ENCODE measurements around the gene SLC26A6. TPM values are rescaled to one million over a fixed set of nuclear protein-coding genes. Genes with fewer than 3 reads are reported as not detected.

Gene SLC26A6, protein sequence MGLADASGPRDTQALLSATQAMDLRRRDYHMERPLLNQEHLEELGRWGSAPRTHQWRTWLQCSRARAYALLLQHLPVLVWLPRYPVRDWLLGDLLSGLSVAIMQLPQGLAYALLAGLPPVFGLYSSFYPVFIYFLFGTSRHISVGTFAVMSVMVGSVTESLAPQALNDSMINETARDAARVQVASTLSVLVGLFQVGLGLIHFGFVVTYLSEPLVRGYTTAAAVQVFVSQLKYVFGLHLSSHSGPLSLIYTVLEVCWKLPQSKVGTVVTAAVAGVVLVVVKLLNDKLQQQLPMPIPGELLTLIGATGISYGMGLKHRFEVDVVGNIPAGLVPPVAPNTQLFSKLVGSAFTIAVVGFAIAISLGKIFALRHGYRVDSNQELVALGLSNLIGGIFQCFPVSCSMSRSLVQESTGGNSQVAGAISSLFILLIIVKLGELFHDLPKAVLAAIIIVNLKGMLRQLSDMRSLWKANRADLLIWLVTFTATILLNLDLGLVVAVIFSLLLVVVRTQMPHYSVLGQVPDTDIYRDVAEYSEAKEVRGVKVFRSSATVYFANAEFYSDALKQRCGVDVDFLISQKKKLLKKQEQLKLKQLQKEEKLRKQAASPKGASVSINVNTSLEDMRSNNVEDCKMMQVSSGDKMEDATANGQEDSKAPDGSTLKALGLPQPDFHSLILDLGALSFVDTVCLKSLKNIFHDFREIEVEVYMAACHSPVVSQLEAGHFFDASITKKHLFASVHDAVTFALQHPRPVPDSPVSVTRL
- 23.9 and 27.7 TPM in 2 replicates for total RNA-seq

DNA sequence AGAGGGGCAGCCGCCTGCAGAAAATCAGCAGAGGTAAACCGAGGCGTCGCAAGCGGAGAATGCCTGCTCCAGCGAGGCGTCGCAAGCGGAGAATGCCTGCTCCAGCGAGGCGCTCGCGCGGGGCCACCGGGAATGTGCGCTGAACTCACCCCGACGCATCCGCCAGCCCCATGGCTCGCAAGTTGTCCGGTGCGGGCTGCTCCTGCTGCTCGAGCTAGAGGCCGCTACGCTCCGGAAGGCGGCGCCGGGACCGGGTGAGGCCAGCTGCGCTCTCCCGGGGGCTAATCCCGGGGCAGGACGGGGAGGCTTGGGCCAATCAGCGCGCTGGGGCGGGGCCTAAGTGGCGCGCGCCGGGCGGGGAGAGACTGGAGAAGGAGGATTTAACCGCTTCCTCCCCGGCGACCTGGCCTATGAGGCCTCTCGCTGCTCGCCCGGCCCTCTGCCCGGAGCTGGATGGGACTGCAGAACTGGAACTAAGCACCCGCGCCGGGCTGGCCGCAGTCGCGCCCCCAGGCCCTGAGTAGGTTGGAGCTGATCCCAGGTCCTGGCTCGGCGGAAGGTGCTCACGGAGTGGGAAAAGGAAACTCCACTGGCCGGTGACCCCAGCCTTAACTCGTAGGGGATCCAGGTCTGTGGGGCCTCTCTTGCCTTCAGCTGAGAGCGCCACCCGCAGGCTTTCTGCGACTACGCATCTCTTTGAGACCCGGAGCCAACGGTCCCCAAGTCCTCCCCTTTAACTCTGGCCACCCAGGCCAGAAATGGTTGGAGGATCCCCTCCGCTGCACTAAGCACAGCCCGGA lies at the start of gene SLC26A6:
TSS of gene SLC26A6 (minus strand) at position 240 of the 800 bp plus-strand sequence. CDS start at position 172, 68 bp downstream.
- peak; percentile 98 for DNase-seq

DNA sequence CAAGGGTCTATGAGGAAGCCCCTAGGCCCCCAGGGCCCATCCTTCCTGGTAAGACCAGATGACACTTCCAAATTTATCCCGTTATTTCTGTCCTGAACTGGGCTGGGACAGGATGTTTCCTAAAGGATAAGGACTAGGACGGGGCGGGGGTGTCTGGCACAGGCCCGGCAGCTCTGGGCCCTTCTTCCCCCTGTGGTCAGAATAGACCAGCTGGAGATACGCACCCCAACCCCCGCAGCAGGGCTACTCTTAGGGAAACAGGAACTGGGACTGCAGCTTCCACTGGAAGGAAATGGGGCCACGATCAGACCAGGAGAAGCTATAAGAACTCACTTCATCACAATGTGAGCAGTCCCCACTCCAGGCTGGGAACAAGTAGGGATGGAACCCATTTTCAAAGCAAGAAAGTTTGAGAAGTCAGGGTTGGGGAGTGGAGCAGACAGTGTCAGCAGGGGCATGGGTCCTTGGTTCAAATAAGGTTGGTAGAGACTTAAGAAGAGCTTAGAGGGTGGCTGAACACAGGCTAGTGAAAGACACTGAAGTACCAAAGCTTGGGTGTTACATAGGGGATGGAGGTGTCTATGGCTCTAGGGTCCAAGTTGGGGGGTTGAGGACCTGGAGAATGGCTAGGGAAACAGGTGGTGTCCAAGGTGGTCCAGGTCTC lies 49.4 kb upstream of the SLC26A6 start:
- DNase-seq, result peak; percentile 30

DNA sequence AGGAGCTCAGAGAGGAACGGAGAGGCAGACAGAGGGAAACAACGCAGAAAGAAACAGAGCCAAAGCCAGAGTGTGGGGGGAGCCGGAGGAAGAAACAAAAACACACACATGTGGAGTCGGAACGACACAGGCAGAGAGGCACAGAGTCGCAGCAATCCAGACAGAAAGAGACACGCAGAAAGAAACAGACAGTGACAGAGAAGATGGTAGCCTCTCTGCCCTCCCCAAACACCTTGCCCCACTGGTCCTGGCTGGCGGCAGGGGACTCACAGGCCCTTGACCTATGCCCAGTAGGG lies 48.7 kb upstream of the SLC26A6 start:
- no peak for DNase-seq

DNA sequence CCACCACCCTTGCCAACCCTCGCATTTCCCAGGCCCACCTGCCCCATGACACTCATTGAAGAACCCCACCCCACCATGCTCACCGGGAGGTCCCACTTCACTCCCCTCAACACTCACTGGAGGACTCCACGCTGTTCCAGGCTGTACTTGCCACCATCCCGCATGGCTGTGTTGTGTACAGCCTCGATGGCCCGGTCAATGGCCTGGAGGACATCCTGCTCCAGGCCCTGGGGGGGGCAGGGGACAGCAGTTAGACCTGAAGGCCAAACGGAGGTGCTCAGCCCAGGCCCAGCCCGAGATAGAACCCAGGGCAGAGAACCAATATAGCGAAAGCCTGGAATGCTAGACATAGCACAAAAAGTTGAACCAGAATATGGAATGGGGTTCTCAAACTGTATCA lies 47.5 kb upstream of the SLC26A6 start:
- DNase-seq, result no peak

DNA sequence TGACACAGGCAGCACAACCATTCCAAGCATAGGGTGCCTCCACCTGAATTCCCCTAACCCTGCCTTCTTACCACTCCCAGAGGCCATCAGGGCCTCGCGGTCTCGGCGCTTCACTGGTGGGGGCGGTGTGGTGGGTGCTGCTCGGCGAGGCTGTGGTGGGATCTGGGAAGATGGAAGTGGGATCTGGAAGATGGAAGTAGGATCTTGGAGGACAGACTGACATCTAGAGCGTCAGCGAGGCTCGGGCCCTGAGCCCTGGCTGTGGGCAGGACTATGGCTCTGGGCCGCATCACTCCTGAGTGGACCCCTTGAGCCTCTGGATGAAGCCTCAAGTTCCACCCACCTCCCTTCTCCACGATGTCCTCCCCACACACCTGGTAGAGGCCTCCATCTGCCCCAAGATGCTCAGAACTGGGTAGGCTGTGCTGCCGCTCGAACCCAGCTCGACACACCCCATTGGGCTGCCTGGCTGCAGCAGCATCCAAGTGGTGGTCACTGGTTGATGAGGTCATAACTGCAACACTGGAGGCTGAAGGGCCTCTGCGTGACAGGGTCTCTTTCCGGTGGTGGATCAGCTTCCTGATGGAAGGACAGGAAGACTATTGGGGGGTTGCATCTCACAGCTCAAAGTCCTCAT lies 46.8 kb upstream of the SLC26A6 start:
- no peak for DNase-seq

DNA sequence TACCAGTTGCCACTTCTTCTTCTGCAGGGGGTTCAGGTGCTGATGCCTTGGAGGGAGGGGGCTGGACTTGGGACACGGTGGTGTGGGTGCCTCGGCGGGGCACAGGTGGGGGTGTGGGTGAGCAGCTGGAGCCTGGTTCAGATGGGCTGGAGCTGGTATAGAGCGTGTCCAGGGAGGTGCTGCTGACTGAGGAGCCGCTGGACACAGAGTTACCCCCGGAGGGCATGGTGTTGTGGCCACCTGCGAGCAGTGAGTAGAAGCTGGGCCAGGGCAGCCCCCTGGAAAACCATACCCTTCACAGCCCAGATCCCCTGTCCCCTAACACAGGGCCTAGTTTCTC lies 46.2 kb upstream of the SLC26A6 start:
- DNase-seq, result no peak

DNA sequence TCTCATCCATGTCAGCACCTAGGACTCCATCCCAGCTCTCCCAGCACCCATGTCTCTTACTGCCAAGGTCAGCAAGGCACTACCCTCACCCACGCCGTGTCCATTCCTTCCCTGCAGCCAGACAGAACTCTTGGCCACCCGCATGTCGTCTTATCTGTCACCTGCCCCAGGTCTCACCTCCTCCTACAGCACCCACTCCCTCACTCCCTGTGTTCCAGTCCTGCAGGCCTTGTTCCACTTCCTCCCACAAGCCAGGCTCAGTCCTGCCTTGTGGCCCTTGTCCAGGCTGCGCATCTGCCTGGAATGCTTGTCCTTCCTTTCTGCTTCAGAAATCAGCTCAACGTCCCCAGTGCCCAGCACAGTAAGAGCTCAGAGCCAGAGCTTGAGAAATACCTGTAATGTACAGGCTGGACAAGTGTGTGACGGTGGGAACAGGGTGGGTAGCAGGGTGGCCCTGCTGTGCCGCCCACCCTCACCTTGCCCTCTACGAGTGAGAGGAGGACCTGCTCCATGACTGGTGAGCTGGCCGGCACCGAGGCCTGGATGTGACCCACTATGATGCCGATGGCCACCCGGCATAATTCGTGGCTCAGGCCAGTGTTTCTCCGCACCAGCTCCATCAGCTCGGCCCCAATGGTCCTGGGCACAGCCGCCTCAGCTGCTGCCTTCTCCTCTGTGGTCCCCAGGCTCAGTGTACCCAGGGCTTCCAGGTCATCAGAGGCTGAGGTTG lies 45.7 kb upstream of the SLC26A6 start:
- DNase-seq, result no peak

DNA sequence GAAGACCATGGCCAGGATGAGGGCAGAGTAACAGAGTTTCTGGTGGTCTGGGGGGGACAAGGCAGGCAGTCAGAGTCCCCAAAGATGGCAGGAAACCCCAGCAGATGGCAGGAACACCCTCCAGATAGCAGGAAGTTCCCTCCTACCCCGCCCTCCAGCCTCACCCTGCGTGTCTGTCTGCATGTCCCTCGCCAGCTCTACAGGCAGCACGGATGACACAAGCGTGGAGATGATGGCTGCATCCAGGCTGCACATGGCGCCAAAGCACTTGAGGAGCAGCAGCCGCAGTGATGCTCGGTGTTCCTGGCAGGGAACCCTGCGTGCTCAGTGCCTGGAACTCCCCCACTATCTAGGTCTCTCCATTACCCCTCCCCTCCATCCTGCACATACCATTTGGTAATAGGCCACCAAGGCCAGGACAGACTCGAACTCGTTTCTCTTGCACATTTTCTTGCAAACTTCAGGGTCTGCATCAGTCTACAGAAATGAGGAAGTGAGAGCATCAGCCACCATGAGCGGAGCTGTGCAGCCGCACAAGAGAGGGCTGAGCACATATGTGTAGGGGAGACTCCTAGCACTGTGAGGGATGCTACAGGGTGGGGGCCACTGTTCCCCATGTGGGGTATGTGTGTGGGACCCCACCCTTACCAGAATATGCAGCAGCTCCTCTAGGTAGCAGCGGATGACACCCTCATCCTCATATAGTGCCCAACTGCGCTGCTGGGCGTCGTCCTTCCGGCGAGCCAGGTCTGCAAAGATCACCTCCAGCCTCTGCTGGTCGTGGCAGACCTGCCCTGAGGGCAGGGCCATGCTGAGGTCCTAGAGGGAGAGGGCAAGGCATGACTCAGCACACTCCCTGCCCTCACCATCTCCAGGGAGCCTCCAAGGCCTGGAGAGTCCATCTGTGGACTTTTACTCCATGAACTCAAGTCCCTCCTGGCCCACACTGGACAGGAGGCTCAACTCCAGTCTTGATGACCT lies 44.4 kb upstream of the SLC26A6 start:
- no peak for DNase-seq

DNA sequence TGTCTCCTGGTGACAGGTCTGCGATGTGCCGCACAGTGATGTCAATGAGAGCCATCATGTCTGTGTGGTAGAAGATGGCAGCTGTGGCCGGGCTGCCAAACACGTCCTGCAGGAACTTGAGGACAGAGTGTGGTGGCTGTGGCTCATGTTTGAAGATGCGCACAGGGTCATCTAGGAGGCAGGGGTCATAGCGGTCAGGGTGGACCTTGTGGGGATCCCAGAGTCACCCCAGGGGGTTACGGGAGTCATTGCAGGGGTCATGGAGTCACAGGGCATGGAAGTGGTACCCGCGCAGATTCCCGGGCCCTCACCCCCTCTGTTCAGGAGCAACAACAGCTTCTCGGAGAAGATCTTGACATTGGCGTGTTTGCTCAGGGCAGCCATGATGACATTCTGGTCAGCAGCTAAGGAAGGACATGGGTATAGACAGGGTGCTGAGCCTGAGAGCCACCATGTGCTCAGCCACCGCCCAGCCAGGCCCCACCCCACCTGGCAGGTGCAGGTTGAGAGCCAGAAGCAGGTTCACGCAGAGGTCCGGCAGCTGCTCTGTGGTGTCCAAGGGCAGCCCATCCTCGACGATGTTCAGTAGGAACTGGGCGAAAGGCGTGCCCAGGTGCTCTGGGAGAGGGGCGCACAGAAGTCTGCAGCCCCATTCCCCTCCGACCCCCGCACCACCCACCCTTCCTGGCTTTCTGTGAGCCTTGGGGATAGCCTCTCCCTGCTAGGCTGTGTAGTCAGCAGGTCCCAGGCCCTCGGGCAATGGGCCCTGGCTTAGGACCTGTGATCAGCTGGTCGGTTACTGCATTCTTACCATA lies 43.5 kb upstream of the SLC26A6 start:
- DNase-seq, result no peak

DNA sequence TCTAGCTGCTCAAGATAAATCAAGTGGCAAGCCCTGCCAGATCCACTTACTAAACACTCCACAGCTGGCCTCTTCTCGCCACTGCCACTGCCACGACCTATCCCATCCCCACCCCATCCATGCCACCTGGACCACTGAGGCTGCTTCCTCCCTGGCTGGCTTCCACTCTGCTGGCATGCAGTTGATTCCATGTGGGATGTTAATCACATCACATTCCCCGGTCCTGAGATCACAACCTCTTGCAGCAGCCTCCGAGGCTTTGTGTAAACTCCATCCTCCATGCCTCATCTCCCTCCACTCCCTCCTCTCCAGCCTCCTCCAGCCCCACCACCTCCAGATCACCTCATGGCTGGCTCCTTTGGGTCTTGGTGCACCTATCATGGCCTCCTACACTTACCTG lies 42.8 kb upstream of the SLC26A6 start:
- no peak for DNase-seq

DNA sequence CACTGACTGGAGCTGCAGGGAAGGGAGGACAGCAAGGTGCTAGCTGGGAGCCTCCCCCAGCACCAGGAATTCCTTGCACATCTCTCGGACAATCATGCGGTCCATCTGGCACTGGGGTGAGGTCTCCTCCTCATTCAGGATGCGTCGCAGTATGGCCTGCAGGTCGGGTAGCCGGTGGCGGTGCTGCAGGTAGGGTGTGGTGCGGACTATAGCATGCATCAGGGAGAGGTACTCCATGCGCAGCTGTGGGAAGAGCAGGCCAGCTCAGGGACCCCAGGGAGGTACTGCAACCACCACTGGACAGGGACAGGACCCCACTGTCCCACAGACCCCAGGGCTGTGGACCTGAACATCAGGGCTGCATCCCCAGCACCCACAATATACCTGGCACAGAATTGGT lies 39.2 kb upstream of the SLC26A6 start:
- no peak for DNase-seq

DNA sequence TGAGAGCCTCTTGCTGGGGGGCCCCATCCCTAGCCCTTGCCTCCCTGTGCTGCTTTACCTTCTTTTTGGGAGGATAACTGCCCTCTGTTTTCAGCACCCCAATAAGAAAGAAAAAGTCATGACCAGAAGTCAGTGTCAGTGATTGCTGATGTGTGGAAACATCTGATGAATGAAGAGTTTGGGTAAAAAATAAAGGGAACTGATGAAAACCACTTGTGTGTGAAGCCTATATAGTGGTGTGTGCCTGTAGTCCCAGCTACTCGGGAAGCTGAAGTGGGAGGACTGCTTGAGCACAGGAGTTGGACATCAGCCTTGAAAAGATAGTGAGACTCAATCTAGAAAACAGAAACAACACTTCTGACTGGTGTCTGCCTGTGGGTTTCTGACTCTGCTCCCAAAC lies 37.3 kb upstream of the SLC26A6 start:
- DNase-seq, result no peak

DNA sequence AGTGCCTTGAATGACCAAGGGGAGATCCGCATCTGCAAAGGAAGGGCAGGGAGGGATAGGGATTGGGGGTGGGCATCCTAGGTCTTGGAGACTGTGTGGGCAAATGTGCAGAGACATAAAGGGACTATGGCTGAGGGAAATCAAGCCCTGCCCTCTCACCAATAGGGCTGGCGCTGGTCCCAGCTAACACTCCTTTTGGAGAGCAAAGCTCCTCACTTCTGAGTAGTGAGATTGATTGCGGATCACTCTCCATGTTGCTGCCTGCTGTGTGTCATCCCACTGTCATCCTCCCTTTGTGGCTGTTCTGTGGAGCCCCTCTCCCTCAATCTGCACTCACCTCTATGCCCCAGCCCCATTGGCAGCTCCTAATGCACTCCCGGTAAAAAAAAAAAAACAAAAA lies 29.7 kb upstream of the SLC26A6 start:
- DNase-seq, result no peak

DNA sequence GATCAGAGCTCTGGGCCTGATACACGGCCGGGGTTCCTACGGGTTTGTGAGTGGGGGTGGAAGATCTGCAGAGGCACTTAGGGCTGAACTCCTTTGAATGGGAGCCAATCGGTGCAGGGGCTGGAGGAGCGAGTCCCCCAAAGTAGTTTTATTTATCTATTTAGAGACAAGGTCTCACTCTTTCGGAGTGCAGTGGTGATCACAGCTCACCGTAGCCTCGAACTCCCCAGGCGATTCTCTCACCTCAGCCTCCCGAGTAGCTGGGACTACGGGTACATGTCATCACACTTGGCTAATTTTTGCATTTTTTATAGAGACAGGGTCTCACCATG lies 29.0 kb upstream of the SLC26A6 start:
- DNase-seq, result no peak

DNA sequence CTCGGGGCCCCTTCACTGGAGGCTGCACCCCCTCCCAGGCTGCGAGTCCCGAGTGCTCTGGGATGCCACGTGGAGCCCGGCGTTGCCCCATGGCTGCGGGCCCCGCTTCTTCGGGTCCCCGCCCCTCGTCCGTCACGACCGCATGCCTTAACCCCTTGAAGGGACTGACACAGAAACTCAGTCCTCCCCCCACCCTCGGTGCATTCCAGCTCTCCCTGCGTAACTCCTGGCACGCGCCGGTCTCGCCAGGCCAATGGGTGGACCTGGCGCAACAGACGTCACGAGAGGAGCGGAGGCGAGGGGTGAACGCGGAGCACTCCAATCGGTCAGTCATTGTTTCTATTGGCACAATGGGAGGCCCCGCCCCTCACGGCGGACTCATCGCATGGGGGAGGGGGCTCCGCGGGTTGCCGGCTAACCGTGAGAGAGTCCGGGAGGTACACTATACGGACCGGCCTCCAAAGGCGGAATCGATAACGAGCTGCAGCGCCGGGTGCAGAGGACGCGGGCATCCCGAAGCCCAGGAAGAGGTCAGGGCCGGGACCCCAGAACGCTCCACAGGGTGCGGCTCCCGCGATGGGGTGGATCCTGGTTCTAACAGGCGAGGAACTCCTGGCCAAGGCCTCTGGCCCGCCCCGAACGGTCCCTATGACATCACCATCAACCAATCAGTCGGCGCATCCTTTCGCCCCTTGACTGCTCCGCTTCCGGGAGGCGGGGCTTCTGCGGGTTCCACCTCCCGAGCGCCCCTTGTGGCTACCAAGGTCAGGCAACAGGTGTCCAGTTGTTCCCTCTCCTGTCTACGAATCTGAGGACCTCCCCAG lies 28.4 kb upstream of the SLC26A6 start:
- DNase-seq, result peak; percentile 98

DNA sequence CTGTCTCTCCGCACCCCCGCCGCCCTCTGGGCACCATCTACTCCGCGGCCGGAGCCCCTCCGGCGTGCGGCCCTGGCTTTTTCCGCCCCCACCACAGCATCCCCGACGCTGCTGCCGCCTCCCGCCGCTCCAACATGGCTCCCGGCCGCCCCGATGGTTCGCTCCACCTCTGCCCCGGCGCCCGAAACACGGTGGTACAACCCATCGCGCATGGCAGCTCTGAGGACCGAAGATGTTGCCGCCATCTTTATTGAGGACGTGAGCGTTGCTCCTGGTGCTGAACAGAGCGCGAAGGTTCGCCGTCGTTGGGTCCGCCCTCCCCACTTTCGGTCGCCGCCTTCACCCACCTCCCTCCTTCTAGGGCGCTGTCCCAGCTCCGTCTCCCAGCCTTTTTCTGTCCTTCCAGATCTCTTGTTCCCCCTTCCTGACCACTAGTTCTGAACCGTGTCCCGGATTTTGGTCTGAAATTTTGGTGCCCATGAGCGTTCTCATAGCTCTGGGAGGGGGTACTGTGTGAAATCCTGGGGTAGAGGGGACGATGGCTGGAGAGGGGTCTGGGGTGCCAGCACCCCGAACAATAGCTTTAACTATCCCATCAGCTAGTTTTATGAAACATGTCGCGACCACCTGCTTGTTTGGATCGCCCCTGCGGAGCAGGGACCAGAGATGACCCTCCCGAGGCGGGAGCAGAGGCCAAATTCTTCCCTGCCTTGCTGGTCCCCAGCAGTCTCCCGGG lies 27.7 kb upstream of the SLC26A6 start, which contains the start of gene CELSR3:
TSS of gene CELSR3 (minus strand) at position 134 of the 736 bp plus-strand sequence. CDS start 252 bp downstream, outside the sequence.
- peak; percentile 91 for DNase-seq

DNA sequence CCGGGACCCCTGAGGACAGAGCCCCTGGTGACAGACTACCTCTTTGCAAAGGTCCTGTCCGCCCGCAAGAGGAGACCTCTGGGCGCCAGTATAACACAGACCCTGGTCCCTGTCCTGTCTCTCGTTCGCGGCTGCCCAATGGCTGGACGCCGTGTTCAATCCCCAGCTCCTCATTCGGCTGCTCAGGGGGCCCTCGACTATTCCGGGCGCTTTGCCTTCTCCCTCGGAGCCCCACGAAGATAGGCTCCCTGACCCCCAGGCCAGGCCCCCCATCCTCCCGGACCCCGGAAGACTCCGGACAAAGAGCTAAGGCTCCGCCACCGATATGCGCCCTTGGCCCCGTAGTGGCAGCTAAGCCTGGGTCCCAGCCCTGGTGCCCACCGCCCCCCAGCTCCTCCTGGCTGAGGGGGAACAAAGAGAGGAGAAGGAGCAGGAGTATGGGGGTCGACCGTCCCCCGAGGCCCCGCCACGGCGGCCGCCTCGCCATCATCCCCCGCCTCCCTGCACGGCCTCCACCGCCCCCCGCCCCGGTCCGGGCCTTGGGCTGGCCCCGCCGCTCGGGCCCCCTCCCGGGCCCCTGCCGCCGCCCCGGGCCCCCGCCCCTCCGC lies 27.0 kb upstream of the SLC26A6 start:
- DNase-seq, result no peak
